Right atrium auricular region (tissue), 2 donors: ENCODE data around the gene CPA2. TPM values are rescaled to one million over a fixed set of nuclear protein-coding genes. Genes with fewer than 3 reads are reported as not detected.
"Not testable (repeated sequence)": the region's sequence is repeated elsewhere in the genome, so short reads cannot be mapped to it uniquely, and the experiment has no call there.

Experiments
- DNase-seq: peaks from one replicate; pipeline ENCODE4 v3.0.0-alpha.2; 2019; ENCODE audit warnings: low spot score
- H3K27ac ChIP-seq, 2 donors: fragments of 200-600 bp; sonication (generic); 1 replicate in 1 of 2; 2 replicates in 1 of 2; pipeline ENCODE4 v1.5.1; 2016 to 2019
- H3K27me3 ChIP-seq, 2 donors: fragments of 200-600 bp; sonication (generic); one replicate each; pipeline versions ENCODE4 v1.5.1 to v1.6.0; 2017 to 2019
- H3K36me3 ChIP-seq: fragments of 200-600 bp; sonication (generic); one replicate; pipeline ENCODE4 v1.5.1; 2016
- H3K4me1 ChIP-seq, 2 donors: fragments of 200-600 bp; sonication (generic); one replicate each; pipeline versions ENCODE4 v1.5.1 to v1.6.0; 2017 to 2019
- H3K4me3 ChIP-seq, 2 donors: fragments of 200-600 bp; sonication (generic); 1 replicate in 1 of 2; 2 replicates in 1 of 2; pipeline ENCODE4 v1.5.1; 2017 to 2019; ENCODE audit warnings: mild to moderate bottlenecking in 1 of 2, moderate library complexity in 1 of 2
- H3K9me3 ChIP-seq, 2 donors: fragments of 200-600 bp; sonication (generic); one replicate each; pipeline ENCODE4 v1.5.1; 2019
- total RNA-seq, 2 donors: library from RNA; depleted of rRNA; stranded (reverse); fragments of >200 nt; gene quantifications; one replicate each; pipeline ENCODE4 v1.1.0, GENCODE V29; 2016
- TF ChIP-seq, protein P1 (sequence below), 2 donors: fragments of 200-600 bp; sonication (generic); IDR thresholded peaks; one replicate each; pipeline ENCODE4 v1.5.1; 2019; ENCODE audit warnings: antibody characterized with exemption in 2 of 2

Gene CPA2
- total RNA-seq, 2 donors from 2014 or later, result not detected

DNA sequence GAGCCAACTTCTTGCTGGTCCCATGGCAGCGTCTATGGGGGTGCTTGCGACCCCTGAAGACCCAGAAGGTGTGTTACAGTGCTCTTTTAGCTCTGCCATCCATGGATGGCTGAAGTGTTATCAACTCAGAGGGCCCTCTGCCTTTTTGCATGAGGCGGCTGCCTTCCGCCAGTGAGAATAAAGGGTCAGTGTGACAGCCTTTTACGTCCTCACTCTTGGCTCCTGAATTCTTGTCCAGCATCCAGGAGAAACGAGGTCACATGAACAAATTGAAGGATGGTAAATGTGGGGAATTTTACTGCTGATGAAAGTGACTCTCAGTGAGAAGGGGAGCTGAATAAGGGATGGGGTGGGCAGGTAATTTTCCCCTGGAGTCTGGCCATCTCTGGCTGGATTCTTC lies 34.9 kb upstream of the CPA2 start:
- H3K36me3 ChIP-seq, result no peaks in the 10 kb centered on the region
- TF ChIP-seq, protein P1, sequence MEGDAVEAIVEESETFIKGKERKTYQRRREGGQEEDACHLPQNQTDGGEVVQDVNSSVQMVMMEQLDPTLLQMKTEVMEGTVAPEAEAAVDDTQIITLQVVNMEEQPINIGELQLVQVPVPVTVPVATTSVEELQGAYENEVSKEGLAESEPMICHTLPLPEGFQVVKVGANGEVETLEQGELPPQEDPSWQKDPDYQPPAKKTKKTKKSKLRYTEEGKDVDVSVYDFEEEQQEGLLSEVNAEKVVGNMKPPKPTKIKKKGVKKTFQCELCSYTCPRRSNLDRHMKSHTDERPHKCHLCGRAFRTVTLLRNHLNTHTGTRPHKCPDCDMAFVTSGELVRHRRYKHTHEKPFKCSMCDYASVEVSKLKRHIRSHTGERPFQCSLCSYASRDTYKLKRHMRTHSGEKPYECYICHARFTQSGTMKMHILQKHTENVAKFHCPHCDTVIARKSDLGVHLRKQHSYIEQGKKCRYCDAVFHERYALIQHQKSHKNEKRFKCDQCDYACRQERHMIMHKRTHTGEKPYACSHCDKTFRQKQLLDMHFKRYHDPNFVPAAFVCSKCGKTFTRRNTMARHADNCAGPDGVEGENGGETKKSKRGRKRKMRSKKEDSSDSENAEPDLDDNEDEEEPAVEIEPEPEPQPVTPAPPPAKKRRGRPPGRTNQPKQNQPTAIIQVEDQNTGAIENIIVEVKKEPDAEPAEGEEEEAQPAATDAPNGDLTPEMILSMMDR (IDR thresholded peaks at IDR 0.05), result no peak
- H3K27ac ChIP-seq, result no peak overlapping the region
- no peaks in the 10 kb centered on the region for H3K27me3 ChIP-seq
- H3K9me3 ChIP-seq, result no peaks in the 10 kb centered on the region
- H3K4me1 ChIP-seq, result peaks cover 0 to 11% of the 10 kb centered on the region in 2 donors
- DNase-seq, result no peak
- no peak overlapping the region for H3K4me3 ChIP-seq

DNA sequence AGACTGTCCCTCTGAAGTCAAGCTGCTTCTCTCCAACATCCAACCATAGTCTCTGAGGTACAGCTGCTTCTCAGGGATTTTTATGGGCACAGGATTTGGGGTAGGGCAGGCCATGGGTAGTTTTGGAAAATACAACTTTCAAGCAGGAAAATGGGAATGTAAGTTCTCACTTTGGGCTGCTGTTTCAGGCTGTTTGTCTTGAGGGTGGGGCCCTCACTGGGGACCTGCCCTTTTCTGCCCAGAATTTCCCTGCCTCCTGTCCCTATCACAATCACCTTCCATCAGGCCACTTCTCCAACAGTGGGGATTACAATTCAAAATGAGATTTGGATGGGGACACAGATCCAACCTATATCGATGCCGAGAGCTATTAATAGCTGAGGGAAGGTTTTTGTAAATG lies 34.5 kb upstream of the CPA2 start:
- Histone ChIP-seq H3K9me3 (no peaks in the 10 kb centered on the region), H3K27ac (no peak overlapping the region), H3K4me1 (peaks cover 0 to 11% of the 10 kb centered on the region in 2 donors), H3K4me3 (no peak overlapping the region), H3K27me3 (no peaks in the 10 kb centered on the region), H3K36me3 (no peaks in the 10 kb centered on the region)
- TF ChIP-seq, protein P1 (IDR thresholded peaks at IDR 0.05), result no peak
- DNase-seq, result no peak

DNA sequence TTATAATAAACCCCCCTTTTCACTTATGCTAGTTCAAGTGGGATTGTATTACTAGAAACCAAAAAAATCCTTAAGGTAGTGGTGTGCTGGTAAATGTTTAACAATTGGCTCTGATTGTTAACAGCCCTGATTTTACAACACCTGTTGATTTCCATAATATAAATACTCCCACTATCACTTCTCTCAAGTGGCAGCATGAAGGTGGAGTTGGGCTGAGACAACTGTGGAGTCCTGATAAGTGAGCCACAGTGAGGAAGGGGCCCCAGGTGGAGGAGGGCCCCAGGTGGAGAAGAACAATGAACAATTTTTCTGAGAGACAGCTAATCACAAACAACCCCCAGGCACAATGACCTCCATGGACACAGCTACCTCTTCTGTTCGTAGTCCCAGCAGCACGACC lies 32.6 kb upstream of the CPA2 start:
- no peak for DNase-seq

DNA sequence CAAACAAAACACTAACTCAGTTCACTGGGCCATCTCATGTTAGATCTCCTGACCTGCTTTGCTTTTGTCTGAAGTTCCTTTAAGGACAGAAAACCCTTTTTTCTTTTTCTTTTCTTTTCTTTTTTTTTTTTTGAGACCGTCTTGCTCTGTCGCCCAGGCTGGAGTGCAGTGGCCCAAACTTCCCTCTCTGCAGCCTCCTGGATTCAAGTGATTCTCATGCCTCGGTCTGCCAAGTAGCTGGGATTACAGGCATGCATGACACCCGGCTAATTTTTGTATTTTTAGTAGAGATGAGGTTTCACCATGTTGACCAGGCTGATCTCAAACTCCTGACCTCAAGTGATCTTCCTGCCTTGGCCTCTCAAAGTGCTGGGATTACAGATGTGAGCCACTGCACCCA lies 30.3 kb upstream of the CPA2 start:
- H3K36me3 ChIP-seq, H3K4me3 ChIP-seq, H3K27me3 ChIP-seq, H3K4me1 ChIP-seq, H3K27ac ChIP-seq, H3K9me3 ChIP-seq, DNase-seq: not testable (repeated sequence)

More for the DNA sequence above, 32.6 kb upstream of the CPA2 start:
- TF ChIP-seq, protein P1 (IDR thresholded peaks at IDR 0.05), result no peak
- Histone ChIP-seq H3K27ac (no peak overlapping the region), H3K4me1 (no peaks in the 10 kb centered on the region), H3K4me3 (no peak overlapping the region), H3K27me3 (no peaks in the 10 kb centered on the region), H3K9me3 (no peaks in the 10 kb centered on the region), H3K36me3 (no peaks in the 10 kb centered on the region)

DNA sequence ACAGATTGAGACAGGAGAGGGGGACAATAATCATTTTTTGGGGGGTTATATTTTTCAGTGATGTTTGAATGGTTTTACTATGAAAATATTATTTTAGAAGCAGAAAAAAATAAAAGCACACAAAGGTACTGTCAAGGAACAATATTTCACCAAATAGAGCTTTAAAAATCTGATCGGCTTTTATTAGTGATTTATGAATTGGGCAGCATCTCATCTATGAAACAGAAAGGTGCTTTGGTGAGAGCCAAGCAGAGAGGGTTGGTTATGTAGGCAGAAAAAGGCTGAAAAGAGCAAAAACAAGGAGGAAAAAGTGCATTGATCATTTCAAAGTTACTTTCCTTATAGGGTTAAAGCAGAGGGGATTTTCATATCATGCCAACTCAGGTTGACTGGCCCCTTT lies 26.4 kb upstream of the CPA2 start:
- no peaks in the 10 kb centered on the region for H3K36me3 ChIP-seq
- no peaks in the 10 kb centered on the region for H3K9me3 ChIP-seq
- H3K4me1 ChIP-seq, result no peaks in the 10 kb centered on the region
- TF ChIP-seq, protein P1 (IDR thresholded peaks at IDR 0.05), result no peak
- no peak overlapping the region for H3K27ac ChIP-seq
- no peak for DNase-seq
- no peaks in the 10 kb centered on the region for H3K27me3 ChIP-seq
- H3K4me3 ChIP-seq, result no peak overlapping the region

DNA sequence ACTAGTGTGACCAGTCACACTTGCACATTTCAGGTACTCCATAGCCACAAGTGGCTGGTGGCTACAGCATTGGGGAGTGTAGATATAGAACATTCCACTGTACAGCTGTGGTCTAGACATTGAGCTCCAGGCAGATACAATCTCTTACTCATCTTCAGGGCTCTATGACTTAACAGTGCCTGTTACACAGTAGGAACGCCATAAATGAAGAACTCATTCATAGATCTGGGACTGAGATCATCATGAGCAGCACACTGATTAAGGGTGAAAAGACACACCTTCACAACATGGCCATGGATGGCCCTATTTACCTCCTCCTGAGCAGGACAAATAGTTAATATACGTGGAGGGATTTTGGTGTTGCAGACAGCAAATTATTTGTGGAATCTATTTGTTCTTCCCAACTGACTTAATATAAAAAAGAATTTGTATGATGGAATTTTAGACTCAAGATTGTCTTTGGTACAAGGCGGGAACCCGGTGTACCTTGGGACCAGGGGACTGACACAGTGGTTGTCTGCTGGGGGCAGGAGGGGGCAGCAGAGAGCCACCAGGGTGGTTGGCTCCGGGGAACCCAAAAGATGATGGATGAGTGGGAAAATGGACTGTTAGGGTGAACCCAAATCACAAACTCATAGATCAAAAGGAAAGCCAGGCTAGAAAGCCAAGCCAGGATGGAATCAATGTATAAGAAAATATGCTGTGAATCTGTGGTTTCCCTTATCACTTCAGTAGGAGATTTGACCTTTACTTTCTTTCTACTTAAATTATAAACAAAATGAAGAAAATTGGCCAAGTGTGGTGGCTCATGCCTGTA lies 24.3 kb upstream of the CPA2 start:
- TF ChIP-seq, protein P1 (IDR thresholded peaks at IDR 0.05), result peak; percentile 77 to 86
- H3K36me3 ChIP-seq, result no peaks in the 10 kb centered on the region
- DNase-seq, result peak; percentile 59
- H3K9me3 ChIP-seq, result no peaks in the 10 kb centered on the region
- H3K27ac ChIP-seq, result no peak overlapping the region
- H3K4me3 ChIP-seq, result no peak overlapping the region
- no peaks in the 10 kb centered on the region for H3K27me3 ChIP-seq
- no peaks in the 10 kb centered on the region for H3K4me1 ChIP-seq

DNA sequence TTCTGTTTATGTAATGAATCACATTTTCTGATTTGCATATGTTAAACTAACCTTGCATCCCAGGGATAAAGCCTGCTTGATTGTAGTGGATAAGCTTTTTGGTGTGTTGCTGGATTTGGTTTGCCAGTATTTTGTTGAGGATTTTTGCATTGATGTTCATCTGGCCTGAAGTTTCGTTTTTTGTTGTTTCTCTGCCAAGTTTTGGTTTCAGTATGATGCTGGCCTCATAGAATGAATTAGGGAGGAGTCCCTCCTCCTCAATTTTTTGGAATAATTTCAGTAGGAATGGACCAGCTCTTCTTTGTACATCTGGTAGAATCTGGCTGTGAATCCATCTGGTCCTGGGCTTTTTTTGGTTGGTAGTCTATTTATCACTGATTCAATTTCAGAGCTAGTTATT lies 23.2 kb upstream of the CPA2 start:
- not testable (repeated sequence) for DNase-seq

DNA sequence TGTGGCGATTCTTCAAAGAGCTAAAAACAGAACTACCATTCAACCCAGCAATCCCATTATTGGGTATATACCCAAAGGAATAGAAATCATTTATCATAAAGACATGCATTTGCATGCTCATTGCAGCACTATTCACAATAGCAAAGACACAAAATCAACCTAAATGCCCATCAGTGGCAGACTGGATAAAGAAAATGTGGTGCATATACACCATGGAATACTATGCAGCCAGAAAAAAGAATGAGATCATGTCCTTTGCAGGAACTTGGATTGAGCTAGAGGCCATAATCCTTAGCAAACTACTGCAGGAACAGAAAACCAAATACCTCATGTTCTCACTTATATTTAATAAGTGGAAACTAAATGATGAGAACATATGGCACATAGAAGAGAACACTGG lies 20.2 kb upstream of the CPA2 start:
- not testable (repeated sequence) for H3K4me3 ChIP-seq, H3K27ac ChIP-seq, DNase-seq, H3K4me1 ChIP-seq, H3K27me3 ChIP-seq, H3K36me3 ChIP-seq, H3K9me3 ChIP-seq

More for the DNA sequence above, 23.2 kb upstream of the CPA2 start:
- not testable (repeated sequence) for H3K27ac ChIP-seq, H3K4me3 ChIP-seq, H3K9me3 ChIP-seq, H3K27me3 ChIP-seq, H3K4me1 ChIP-seq, H3K36me3 ChIP-seq

DNA sequence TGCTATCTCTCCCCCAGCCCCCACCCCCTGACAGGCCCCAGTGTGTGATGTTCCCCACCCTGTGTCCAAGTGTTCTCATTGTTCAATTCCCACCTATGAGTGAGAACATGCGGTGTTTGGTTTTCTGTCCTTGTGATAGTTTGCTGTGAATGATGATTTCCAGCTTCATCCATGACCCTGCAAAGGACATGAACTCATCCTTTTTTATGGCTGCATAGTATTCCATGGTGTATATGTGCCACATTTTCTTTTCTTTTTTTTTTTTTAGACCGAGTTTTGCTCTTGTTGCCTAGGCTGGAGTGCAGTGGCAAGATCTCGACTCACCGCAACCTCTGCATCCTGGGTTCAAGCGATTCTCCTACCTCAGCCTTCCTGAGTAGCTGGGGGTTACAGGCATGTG lies 17.8 kb upstream of the CPA2 start:
- H3K4me1 ChIP-seq, H3K27me3 ChIP-seq, H3K36me3 ChIP-seq, DNase-seq, H3K4me3 ChIP-seq, H3K27ac ChIP-seq, H3K9me3 ChIP-seq: not testable (repeated sequence)

DNA sequence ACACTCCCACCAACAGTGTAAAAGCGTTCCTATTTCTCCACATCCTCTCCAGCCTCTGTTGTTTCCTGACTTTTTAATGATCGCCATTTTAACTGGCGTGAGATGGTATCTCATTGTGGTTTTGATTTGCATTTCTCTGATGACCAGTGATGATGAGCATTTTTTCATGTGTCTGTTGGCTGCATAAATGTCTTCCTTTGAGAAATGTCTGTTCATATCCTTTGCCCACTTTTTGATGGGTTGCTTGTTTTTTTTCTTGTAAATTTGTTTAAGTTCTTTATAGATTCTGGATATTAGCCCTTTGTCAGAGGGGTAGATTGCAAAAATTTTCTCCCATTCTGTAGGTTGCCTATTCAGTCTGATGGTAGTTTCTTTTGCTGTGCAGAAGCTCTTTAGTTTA lies 17.0 kb upstream of the CPA2 start:
- H3K36me3 ChIP-seq, H3K27me3 ChIP-seq, H3K4me1 ChIP-seq, DNase-seq, H3K4me3 ChIP-seq, H3K27ac ChIP-seq, H3K9me3 ChIP-seq: not testable (repeated sequence)
